Mesenteric fat pad (tissue), 1 donor: Measurements from ENCODE around the gene SH3GL1. TPM values are rescaled to one million over a fixed set of nuclear protein-coding genes. Genes with fewer than 3 reads are reported as not detected.

Source experiments
- DNase-seq: peaks from one replicate; pipeline ENCODE4 v3.0.0-alpha.2; 2020; ENCODE audit warnings: low spot score
- long read RNA-seq: library from polyadenylated mRNA; unstranded; transcript quantifications from one replicate; pipeline ENCODE4 v2.0.0, GENCODE V29; 2020
- total RNA-seq: library from RNA; stranded (reverse); fragmentation: NEBNext Ultra II Directional; extraction: Animal tissue kit (Norgen Biotek cat#: 25700); gene quantifications from one replicate; pipeline ENCODE4 v1.2.1, GENCODE V29; 2021
- donor health status: DM: yes; HTN: yes; CAD: no.

The SH3GL1 gene
- 91.2 TPM for total RNA-seq
- long read RNA-seq, transcript SH3GL1-201 (10 exons, 2,516 nt) = major isoform, 97 of 158 reads
- long read RNA-seq, partial matches to known transcripts = 25 of 158 reads
- long read RNA-seq, other reads (novel, unspliced or antisense) = 35 of 158 reads

GRCh38 chr19:4400135-4400936 is at the start of gene SH3GL1:
SH3GL1 (minus strand) TSS chr19:4400547; CDS start chr19:4400368, 179 bp downstream.
- DNase-seq = peak; percentile 96

GRCh38 chr19:4449639-4450028 is 49.3 kb upstream of the SH3GL1 start:
- DNase-seq = no peak

GRCh38 chr19:4449022-4449638 is 48.8 kb upstream of the SH3GL1 start:
- DNase-seq = no peak

GRCh38 chr19:4448147-4448985 is 48.0 kb upstream of the SH3GL1 start:
- DNase-seq = no peak

GRCh38 chr19:4447327-4448146 is 47.2 kb upstream of the SH3GL1 start:
- no peak for DNase-seq

- no peak for DNase-seq
Observed at GRCh38 chr19:4446704-4447200, 46.4 kb upstream of the SH3GL1 start.

- no peak for DNase-seq
Observed at GRCh38 chr19:4445963-4446703, 45.8 kb upstream of the SH3GL1 start.

- no peak for DNase-seq
Observed at GRCh38 chr19:4444765-4445741, 44.7 kb upstream of the SH3GL1 start.

- no peak for DNase-seq
Observed at GRCh38 chr19:4443966-4444764, 43.8 kb upstream of the SH3GL1 start.

- no peak for DNase-seq
Observed at GRCh38 chr19:4443188-4443587, 42.8 kb upstream of the SH3GL1 start.

GRCh38 chr19:4442819-4443146 is 42.4 kb upstream of the SH3GL1 start:
- no peak for DNase-seq

GRCh38 chr19:4441994-4442818 is 41.9 kb upstream of the SH3GL1 start:
- no peak for DNase-seq

- DNase-seq = no peak
Observed at GRCh38 chr19:4439243-4439642, 38.9 kb upstream of the SH3GL1 start.

- no peak for DNase-seq
Observed at GRCh38 chr19:4437103-4437502, 36.8 kb upstream of the SH3GL1 start.

GRCh38 chr19:4436231-4436630 is 35.9 kb upstream of the SH3GL1 start:
- DNase-seq = no peak

- DNase-seq = no peak
Observed at GRCh38 chr19:4434391-4434790, 34.0 kb upstream of the SH3GL1 start.

GRCh38 chr19:4432918-4433506 is 32.7 kb upstream of the SH3GL1 start:
- DNase-seq = no peak
